T follicular helper cell (primary cell): ENCODE measurements around the gene FNDC4.
"Not testable (repeated sequence)": the region's sequence is repeated elsewhere in the genome, so short reads cannot be mapped to it uniquely, and the experiment has no call there.

Source experiments
- DNase-seq: peaks from one replicate; pipeline ENCODE4 v3.0.0-alpha.2; 2020; ENCODE audit warnings: low read depth
- total RNA-seq, 2 experiments: gene quantifications; one replicate each; lab custom pipeline; 2026; lab: John Stamatoyannopoulos, UW

Gene FNDC4
- total RNA-seq = 0 to 0.24 reads per million in 2 experiments

- DNase-seq = no peak
Measured at GRCh38 chr2:27494944-27495554, at the start of gene FNDC4. Gene FNDC4 (minus strand): TSS chr2:27495200. CDS start chr2:27494679, 521 bp downstream.

- no peak for DNase-seq
Measured at GRCh38 chr2:27544143-27544821, 49.3 kb upstream of the FNDC4 start.

GRCh38 chr2:27539649-27540048, 44.6 kb upstream of the FNDC4 start:
- DNase-seq = not testable (repeated sequence)

GRCh38 chr2:27538839-27539450, 43.9 kb upstream of the FNDC4 start:
- not testable (repeated sequence) for DNase-seq

- DNase-seq = no peak
Measured at GRCh38 chr2:27537287-27537686, 42.3 kb upstream of the FNDC4 start.

GRCh38 chr2:27531983-27532382, 37.0 kb upstream of the FNDC4 start:
- no peak for DNase-seq

- no peak for DNase-seq
Measured at GRCh38 chr2:27527182-27527581, 32.2 kb upstream of the FNDC4 start.

- no peak for DNase-seq
Measured at GRCh38 chr2:27522400-27522945, 27.5 kb upstream of the FNDC4 start.

GRCh38 chr2:27520316-27520715, 25.3 kb upstream of the FNDC4 start:
- no peak for DNase-seq

- DNase-seq = no peak
Measured at GRCh38 chr2:27518782-27519113, 23.7 kb upstream of the FNDC4 start.

GRCh38 chr2:27518113-27518781, 23.2 kb upstream of the FNDC4 start:
- no peak for DNase-seq

- DNase-seq = no peak
Measured at GRCh38 chr2:27509326-27509725, 14.3 kb upstream of the FNDC4 start.

- DNase-seq = no peak
Measured at GRCh38 chr2:27507293-27507692, 12.3 kb upstream of the FNDC4 start.

GRCh38 chr2:27506587-27506986, 11.6 kb upstream of the FNDC4 start:
- DNase-seq = no peak

- DNase-seq = no peak
Measured at GRCh38 chr2:27502142-27502541, 7.1 kb upstream of the FNDC4 start.

- DNase-seq = no peak
Measured at GRCh38 chr2:27501042-27501441, 6.0 kb upstream of the FNDC4 start.

GRCh38 chr2:27498975-27499374, 4.0 kb upstream of the FNDC4 start:
- no peak for DNase-seq

- DNase-seq = no peak
Measured at GRCh38 chr2:27497288-27497627, 2.3 kb upstream of the FNDC4 start.

- DNase-seq = no peak
Measured at GRCh38 chr2:27496357-27497287, 1.6 kb upstream of the FNDC4 start, which contains the start of gene GCKR. Gene GCKR (plus strand): TSS chr2:27496839. CDS start chr2:27496905, 66 bp downstream.

GRCh38 chr2:27495840-27496356, 898 bp upstream of the FNDC4 start:
- no peak for DNase-seq

GRCh38 chr2:27494284-27494943, 586 bp downstream of the FNDC4 start:
- no peak for DNase-seq
